ENCODE measurements around the gene KRR1. TPM values are rescaled to one million over a fixed set of nuclear protein-coding genes. Genes with fewer than 3 reads are reported as not detected.
"Not testable (repeated sequence)": the region's sequence is repeated elsewhere in the genome, so short reads cannot be mapped to it uniquely, and the experiment has no call there.

Gene KRR1
- polyA plus RNA-seq, 1 experiment: 64.4 TPM

DNA sequence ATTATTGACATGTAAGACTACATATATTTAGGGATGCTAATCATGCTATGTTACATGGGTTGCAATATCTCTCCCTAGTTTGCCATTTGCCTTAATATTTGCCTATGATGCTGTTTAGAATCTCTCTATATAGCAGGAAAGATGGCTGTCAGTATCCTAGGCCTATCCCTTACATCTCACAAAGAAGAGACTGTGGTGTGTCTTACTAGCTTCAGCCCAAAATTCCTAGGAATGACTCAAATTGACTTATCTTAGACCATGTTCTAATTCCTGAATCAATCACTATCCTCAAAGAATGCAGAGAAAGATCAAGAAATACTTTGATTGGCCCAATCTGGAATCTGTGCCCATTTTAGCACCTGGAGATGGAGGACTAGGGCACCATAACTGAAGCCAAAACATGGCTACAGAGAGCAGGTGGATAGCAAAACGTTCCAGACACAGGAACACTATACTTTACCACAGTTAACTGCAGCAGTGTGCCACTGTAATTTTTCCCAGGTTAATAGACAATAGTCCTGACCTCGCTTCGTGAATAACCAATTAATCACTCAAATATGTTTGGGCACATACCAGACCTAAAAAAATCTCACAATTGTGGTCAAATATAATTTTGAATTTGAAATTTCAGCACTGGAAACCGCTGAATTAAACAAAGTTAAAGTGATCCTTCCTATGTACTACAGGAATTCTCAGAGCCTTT, 63.6 kb downstream of the KRR1 start:
- Histone ChIP-seq H3K9me3 (ENCODE audit: control insufficient read depth, insufficient read depth, low read length) (no peaks in the 10 kb centered on the region), H3K27me3 (ENCODE audit: control insufficient read depth, insufficient read depth, low read length) (no peaks in the 10 kb centered on the region), H3K4me3 (ENCODE audit: low read depth, low read length) (no peak overlapping the region), H3K27ac (ENCODE audit: low read depth, low read length) (no peak overlapping the region)
- CTCF ChIA-PET: interaction anchor here (0.6 to 2.4 kb wide), 2 partner anchors 56 to 645 kb away, joined by 3 to 12 read pairs; partner anchors contain the start of gene GLIPR1L2
- DNase-seq (ENCODE audit: low read depth, low spot score): no peak
- POLR2A ChIA-PET: no interaction called here
- TF ChIP-seq, protein P1, sequence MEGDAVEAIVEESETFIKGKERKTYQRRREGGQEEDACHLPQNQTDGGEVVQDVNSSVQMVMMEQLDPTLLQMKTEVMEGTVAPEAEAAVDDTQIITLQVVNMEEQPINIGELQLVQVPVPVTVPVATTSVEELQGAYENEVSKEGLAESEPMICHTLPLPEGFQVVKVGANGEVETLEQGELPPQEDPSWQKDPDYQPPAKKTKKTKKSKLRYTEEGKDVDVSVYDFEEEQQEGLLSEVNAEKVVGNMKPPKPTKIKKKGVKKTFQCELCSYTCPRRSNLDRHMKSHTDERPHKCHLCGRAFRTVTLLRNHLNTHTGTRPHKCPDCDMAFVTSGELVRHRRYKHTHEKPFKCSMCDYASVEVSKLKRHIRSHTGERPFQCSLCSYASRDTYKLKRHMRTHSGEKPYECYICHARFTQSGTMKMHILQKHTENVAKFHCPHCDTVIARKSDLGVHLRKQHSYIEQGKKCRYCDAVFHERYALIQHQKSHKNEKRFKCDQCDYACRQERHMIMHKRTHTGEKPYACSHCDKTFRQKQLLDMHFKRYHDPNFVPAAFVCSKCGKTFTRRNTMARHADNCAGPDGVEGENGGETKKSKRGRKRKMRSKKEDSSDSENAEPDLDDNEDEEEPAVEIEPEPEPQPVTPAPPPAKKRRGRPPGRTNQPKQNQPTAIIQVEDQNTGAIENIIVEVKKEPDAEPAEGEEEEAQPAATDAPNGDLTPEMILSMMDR (IDR thresholded peaks at IDR 0.05; ENCODE audit: low read depth, low read length): no peak

DNA sequence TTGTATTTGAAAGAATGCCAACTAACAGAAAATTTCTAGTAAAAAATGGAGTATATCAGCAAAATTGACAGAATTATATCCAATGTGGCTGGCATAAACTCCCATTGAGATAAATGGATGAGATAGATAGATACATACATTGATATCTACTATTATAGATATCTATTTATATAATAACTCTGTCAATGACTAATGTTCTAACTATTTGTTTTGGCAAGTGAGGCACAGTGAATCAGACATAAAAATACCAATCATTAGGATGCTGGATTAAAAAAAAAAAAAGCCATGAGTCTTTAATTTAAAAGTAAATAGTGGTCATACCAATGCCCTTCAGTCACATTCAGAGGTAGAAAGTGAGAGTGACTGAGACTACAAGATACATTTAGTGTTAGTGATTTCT, 64.6 kb downstream of the KRR1 start:
- H3K27me3 ChIP-seq (ENCODE audit: control insufficient read depth, insufficient read depth, low read length): no peaks in the 10 kb centered on the region
- POLR2A ChIA-PET: no interaction called here
- TF ChIP-seq, protein P1 (IDR thresholded peaks at IDR 0.05; ENCODE audit: low read depth, low read length): no peak
- CTCF ChIA-PET: interaction anchor here (1.2 to 2.4 kb wide), 2 partner anchors 10 to 55 kb away, joined by 5 to 12 read pairs; partner anchors contain the start of gene GLIPR1L2
- no peak overlapping the region for H3K4me3 ChIP-seq (ENCODE audit: low read depth, low read length)
- DNase-seq (ENCODE audit: low read depth, low spot score): peak; percentile 34
- H3K27ac ChIP-seq (ENCODE audit: low read depth, low read length): no peak overlapping the region
- H3K9me3 ChIP-seq (ENCODE audit: control insufficient read depth, insufficient read depth, low read length): no peaks in the 10 kb centered on the region

DNA sequence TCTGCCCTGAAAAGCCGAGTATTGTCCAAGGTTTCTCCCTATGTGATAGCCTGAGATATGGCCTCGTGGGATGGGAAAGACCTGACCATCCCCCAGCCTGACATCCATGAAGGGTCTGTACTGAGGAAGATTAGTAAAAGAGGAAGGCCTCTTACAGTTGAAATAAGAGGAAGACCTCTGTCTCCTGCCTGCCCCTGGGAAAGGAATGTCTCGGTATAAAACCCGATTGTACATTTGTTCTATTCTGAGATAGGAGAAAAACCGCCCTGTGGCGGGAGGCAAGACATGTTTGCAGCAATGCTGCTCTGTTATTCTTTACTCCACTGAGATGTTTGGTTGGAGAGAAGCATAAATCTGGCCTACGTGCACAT, 66.3 kb downstream of the KRR1 start:
- H3K27ac ChIP-seq (ENCODE audit: low read depth, low read length); POLR2A ChIA-PET; H3K4me3 ChIP-seq (ENCODE audit: low read depth, low read length); H3K9me3 ChIP-seq (ENCODE audit: control insufficient read depth, insufficient read depth, low read length); CTCF ChIA-PET; DNase-seq (ENCODE audit: low read depth, low spot score); H3K27me3 ChIP-seq (ENCODE audit: control insufficient read depth, insufficient read depth, low read length): not testable (repeated sequence)

DNA sequence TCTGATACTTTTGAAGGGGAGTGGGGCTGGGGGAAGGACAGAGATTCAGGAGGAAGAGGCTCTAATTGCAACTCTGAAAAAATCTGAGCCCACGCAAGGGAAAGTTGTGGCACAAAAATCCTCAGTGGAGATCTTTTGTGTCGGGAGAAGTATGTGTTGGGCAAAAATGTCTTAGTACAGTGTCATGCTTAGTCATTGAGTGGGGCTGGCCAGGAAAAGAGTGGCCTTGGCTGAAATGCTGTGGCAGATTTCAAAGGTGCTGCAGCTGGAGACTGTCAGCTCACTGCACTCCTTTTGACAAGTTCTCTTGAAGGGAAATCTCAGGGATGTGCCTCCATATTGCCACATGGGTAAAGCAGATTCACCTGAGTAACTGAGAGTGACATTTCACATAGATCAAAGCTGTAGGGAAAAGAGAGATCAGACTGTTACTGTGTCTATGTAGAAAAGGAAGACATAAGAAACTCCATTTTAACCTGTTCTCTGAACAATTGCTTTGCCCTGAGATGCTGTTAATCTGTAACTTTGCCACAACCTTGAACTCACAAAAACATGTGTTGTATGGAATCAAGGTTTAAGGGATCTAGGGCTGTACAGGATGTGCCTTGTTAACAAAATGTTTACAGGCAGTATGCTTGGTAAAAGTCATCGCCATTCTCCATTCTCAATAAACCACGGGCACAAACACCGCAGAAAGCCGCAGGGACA, 66.8 kb downstream of the KRR1 start:
- TF ChIP-seq, protein P1 (IDR thresholded peaks at IDR 0.05; ENCODE audit: low read depth, low read length): no peak
- ChIA-PET CTCF (no interaction called here), POLR2A (no interaction called here)
- Histone ChIP-seq H3K27me3 (ENCODE audit: control insufficient read depth, insufficient read depth, low read length) (no peaks in the 10 kb centered on the region), H3K27ac (ENCODE audit: low read depth, low read length) (peak overlapping the region; percentile 25), H3K9me3 (ENCODE audit: control insufficient read depth, insufficient read depth, low read length) (0 out of 2 replicates have a peak, but pooled peaks cover 2% of the 10 kb centered on the region), H3K4me3 (ENCODE audit: low read depth, low read length) (no peak overlapping the region)
- peak; percentile 7 for DNase-seq (ENCODE audit: low read depth, low spot score)

DNA sequence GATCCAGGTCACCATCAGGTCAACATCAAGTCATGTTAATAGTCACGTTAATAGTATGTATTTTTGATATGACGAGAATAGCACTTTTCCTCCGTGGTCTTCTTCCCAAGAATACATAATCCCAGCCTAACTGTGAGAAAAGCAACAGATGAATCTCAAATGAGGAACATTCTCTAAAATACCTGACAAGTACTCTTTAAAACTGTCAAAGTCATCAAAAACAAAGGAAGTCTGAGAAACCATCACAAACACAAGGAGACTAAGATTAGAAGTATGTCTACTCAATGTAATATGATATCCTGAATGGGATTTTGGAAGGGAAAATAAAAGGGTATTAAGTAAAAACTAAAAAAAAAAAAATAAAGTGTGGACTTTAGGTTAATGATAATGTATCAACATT, 67.7 kb downstream of the KRR1 start:
- no peaks in the 10 kb centered on the region for H3K27me3 ChIP-seq (ENCODE audit: control insufficient read depth, insufficient read depth, low read length)
- CTCF ChIA-PET: no interaction called here
- POLR2A ChIA-PET: no interaction called here
- H3K4me3 ChIP-seq (ENCODE audit: low read depth, low read length): no peak overlapping the region
- H3K9me3 ChIP-seq (ENCODE audit: control insufficient read depth, insufficient read depth, low read length): 0 out of 2 replicates have a peak, but pooled peaks cover 2% of the 10 kb centered on the region
- TF ChIP-seq, protein P1 (IDR thresholded peaks at IDR 0.05; ENCODE audit: low read depth, low read length): no peak
- no peak overlapping the region for H3K27ac ChIP-seq (ENCODE audit: low read depth, low read length)
- DNase-seq (ENCODE audit: low read depth, low spot score): no peak

DNA sequence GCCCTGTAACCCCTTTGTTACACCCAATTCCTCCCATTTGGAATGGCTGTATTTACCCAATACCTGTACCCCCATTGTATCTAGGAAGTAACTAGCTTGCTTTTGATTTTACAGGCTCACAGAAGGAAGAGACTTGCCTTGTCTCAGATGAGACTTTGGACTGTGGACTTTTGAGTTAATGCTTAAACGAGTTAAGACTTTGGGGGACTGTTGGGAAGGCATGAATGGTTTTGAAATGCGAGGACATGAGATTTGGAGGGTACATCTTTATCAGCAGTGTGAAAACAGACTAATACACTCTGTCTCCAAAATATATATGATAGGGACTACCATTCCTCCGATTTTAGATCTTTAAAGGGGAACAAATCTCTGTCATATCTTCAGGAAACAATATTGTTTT, 69.0 kb downstream of the KRR1 start:
- H3K4me3 ChIP-seq (ENCODE audit: low read depth, low read length); H3K27me3 ChIP-seq (ENCODE audit: control insufficient read depth, insufficient read depth, low read length); H3K9me3 ChIP-seq (ENCODE audit: control insufficient read depth, insufficient read depth, low read length); DNase-seq (ENCODE audit: low read depth, low spot score); POLR2A ChIA-PET; H3K27ac ChIP-seq (ENCODE audit: low read depth, low read length): not testable (repeated sequence)
- CTCF ChIA-PET: interaction anchor here (0.8 to 1.0 kb wide), 2 partner anchors 43 to 51 kb away, joined by 3 to 5 read pairs; partner anchors contain the start of gene GLIPR1L2

DNA sequence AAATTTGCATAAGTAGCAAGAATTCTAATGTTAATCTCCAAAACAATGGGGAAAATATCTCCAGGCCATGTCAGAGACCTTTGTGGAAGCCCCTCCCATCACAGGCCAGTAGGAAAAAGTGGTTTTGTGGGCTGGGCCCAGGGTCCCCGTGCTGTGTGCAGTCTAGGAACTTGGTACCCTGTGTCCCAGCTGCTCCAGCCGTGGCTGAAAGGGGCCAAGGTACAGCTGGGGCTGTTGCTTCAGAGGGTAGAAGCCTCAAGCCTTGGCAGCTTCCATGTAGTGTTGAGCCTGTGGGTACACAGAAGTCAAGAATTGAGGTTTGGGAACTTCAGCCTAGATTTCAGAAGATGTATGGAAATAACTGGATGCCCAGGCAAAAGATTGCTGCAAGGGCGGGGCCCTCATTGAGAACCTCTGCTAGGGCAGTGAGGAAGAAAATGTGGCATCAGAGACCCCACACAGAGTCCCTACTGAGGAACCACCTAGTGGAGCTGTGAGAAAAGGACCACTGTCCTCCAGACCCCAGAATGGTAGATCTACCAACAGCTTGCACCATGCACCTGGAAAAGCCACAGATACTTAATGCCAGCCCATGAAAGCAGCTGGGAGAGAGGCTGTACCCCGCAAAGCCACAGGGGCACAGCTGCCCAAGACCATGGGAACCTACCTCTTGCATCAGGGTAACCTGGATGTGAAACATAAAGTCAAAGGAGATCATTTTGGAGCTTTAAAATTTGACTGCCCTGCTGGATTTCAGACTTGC, 69.5 kb downstream of the KRR1 start:
- CTCF ChIA-PET: interaction anchor here (0.8 to 1.0 kb wide), 2 partner anchors 43 to 51 kb away, joined by 3 to 5 read pairs; partner anchors contain the start of gene GLIPR1L2
- H3K27ac ChIP-seq (ENCODE audit: low read depth, low read length); H3K4me3 ChIP-seq (ENCODE audit: low read depth, low read length); H3K27me3 ChIP-seq (ENCODE audit: control insufficient read depth, insufficient read depth, low read length); POLR2A ChIA-PET; H3K9me3 ChIP-seq (ENCODE audit: control insufficient read depth, insufficient read depth, low read length); DNase-seq (ENCODE audit: low read depth, low spot score): not testable (repeated sequence)
